HG03025 (cell line): ENCODE results near the gene RPL32.
"Not testable (repeated sequence)": the region's sequence is repeated elsewhere in the genome, so short reads cannot be mapped to it uniquely, and the experiment has no call there.

ENCODE experiments used
- ATAC-seq: cut with Tn5 transposase; IDR thresholded peaks from one replicate; pipeline ENCODE4 v1.9.1; 2021; ENCODE audit warnings: mild to moderate bottlenecking, moderate library complexity; ENCODE audit not compliant: unreplicated experiment, low FRiP score

RPL32 gene

DNA sequence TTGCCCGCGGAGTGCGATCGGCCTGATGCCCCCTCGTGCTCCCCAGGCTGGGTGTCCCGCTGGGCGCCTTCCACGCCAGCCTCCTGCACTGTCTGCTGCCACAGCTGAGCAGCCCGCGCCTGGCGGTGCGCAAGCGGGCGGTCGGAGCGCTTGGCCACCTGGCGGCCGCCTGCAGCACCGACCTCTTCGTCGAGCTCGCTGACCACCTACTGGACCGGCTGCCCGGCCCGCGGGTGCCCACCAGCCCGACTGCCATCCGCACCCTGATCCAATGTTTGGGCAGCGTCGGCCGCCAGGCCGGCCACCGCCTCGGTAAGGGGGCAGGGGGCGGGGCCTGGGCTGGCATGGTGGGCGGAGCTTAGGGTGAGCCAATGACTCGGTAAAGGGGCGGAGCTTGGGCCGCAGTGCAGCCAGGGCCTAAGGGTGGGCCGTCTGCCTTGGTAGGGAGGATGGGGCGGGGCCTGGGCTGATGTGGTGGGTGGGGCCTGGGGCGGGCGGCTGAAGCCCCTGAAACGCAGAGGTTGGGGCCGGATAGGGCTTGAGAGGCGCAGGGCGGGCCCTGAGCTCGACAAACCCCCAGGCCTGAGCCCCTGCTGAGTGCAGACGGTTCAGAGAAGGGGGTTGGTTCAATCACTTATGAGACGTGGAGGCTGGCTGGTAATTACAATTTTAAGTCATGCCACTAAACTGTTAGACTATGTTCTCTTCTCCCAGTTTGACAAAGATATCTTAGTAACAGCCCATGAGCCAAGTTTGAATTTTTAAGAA, 31.2 kb downstream of the RPL32 start:
- ATAC-seq: peak; percentile 97

DNA sequence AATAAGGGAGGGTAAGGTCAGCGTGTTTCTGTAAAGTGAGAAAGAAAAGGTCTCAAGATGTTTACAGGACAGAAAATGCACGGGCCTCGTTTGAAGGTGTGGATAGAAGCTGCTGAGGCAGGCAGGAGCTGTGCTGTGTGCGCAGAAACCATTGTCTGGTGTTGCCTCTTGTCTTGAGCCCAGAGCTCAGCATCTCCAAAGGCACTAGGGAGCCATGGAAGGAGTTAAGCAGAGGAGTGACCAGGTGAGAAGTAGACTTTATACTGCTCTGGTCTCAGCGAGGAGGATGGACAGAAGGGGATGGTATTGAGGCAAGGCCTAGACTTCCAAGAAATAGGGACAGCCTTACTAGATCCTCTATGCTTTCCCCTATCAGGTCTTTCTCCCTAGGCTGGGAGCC, 31.9 kb downstream of the RPL32 start:
- no peak for ATAC-seq

DNA sequence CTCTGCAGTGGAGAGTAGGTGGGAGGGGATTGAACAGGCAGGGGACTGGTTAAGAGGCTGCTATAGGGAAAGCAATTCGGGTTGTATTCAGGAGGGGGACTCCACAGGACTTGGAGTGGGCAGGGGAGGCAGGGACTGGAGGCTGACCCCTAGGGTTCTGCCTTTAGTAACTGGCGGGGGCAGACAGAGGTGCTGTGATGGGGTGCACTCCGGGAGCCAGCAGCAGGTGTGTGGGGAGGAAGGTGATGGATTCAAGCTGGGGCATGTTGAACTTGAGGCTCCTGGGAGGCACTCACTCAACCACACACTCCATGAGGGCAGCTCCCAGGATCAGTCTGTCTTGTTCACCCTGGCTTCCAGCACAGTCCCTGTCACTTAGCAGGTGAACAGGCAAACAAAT, 32.4 kb downstream of the RPL32 start:
- no peak for ATAC-seq

DNA sequence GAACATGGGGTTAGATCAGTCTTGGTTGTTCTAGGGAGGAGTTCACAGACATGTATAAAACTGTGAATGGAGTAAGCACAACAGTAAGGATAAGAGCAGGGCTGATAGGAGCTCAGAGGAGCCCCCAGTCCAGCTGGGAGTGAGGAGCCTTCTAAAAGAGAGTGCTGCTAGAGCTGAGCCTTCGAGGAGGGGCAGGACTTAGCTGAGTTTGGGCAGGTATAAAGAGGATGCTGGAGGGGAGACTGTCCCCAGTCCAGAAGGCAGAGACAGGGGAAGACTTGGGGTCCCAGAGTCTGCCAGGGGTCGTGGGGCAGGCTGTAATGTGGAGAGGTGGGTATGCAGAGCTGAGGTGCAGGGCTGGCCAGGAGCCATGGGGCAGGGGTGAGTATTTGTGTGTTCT, 32.8 kb downstream of the RPL32 start:
- no peak for ATAC-seq

DNA sequence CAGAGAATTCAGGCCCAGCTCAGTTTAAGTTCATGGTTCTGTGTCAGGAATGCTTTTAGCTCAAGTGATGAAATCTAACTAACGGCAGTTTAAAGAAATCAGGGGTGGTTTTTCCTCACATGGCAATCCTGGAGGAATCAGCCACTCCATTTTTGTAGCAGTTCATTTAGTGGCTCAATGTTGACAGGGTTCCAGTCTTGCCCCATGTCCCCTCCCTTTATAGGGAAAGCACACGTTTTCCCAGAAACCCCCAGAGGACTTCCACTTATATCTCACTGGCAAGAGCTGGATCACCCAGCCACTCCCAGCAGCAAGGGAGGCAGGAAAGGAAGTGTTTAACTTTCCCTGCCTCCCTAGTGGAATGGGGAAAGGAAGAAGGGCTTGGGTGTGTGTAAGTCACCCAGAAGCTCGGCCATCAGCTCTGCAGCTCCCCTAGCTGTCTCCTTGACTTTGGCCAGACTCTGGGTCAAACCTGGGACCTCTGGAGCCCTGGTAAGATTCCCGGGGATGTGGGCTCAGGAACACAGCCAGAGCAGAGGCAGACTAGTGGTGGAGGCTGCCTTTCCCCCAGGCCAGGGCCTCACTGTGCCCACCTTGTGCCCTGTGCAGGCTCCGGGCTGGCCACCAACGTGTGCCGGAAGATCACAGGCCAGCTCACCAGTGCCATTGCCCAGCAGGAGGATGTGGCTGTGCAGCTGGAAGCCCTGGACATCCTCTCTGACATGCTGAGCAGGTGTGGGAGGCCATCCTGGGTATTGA, 33.6 kb downstream of the RPL32 start:
- ATAC-seq: no peak

DNA sequence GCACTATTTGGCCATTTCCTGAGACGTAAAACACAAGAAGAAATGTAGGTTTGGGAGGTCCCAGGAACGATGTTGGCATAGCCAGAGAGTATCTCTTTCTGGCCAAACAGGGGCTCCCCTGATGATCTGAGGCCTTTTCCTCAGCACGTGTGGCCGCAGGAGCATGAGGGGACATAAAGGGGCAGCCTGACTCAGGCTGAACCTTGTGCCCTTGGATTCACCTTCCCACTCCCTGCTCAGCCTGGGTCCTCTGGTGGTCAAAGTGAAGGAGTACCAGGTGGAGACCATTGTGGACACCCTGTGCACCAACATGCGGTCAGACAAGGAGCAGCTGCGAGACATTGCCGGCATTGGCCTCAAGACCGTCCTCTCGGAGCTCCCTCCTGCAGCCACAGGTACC, 34.3 kb downstream of the RPL32 start:
- no peak for ATAC-seq

DNA sequence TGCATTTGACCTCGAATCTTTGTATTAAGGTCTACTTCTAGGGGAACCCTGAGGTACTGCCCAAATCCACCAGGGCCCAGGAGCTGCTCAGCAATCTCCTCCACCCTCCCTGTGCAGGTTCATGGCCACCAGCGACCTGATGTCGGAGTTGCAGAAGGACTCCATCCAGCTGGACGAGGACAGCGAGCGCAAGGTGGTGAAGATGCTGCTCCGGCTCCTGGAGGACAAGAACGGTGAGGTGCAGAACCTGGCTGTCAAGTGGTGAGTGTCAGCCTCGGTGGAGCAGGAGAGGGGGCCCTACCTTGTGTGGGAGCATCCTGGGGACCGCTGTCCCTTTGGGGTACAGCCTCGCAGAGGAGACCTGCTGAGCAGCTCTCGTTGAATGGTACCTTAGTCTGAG, 38.0 kb downstream of the RPL32 start:
- no peak for ATAC-seq

DNA sequence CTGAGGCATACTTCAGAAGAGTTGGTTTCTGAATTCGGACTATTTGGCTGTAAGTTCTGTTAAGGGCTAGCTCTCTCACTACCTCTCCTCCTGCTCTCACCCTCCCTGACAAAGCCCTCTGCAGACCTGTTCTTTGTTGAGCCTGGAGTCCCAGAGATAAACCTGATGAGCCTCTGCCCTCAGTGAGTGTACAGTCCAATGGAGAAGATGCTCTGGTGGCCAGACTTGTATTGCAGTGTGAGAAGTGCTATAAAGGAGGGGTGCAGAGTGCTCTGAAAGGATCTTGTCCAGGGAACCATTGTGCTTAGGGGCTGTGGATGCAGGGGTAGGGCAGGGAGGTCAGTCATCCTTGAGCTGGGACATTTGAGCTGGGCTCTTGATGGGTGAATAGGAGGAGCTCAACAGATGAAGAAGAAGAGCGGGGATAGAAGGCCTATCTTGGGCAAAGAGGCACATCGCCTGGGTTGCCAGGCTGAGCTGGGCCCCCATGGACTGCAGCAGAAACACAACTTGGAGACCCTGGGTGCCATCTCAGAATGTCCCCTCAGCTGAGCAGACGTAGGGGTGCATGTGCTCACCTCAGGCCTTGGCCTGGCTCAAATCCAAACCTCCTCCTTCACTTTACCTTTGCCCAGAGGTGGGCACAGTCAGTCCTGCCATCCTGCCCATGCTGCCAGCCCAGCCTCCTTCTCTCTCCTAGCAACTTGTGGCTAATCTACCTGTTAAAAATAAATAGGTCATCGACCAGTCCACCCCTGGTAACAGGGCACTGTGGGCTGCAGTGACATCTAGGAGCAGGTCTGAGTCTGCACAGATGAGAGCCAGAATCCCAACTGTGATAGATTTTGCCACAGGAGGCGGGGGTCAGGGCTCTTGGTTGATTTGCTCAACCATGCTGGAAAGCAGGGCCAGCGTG, 41.6 kb downstream of the RPL32 start:
- no peak for ATAC-seq

DNA sequence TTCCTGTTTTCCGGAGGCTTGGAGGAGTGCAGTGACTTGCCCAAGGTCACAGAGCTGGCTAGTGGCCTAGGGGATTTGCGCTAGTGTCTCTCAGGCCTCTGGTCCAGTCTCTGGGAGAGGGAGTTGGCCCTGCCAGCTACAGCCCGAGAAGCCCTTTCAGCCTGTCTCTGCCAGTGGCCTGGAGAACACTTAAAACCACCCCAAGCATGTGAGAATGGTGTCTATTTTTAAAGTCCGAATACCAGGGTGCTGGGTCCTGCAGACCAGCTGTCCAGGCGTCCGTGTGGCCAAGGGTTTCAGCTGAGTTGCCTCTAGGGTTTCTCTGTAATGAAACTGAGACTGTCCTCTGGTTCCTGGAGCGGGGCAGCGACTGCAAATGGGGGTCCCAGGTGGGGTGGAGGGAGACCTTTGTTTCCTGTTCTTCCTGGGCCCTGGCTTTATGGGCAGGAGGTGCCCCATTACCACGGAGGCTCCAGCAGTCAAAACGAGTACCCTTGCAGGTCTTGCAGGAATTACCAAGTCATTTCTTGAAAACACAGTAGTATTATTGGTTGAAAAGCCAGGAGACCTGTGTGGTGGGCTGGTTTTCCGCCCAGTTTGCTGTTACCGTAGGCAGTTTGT, 42.7 kb downstream of the RPL32 start:
- ATAC-seq: no peak

DNA sequence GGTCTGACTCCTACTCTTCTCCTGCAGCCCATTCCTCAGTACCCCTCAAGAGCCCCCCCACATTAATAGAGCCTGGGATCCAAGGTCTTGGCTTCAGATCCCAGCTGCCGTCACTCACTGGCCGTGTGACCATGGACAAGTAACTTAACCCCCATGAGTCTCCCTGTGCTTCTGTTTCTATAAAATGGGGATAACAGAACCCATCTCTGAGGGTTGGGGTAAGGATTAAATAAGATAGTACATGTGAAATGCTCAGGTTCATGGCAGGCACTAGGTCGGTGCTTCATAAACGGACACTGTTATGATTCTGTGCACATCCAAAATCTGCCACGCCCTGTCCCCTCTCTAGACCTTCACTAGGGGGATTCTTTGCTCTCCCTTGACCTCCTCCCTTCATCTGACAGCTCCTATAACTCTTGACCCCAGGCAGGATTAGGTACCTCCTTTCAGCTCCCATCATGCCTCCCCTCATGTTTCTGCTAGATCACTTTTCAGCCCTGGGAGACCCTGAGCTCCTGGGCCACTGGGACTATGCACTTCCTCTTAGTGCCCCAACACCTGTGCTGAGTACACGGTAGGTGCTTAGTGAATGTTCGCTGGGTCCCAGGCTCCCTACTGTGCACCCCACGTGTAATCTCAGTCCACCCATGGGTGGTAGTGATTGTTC, 43.3 kb downstream of the RPL32 start:
- ATAC-seq: no peak

DNA sequence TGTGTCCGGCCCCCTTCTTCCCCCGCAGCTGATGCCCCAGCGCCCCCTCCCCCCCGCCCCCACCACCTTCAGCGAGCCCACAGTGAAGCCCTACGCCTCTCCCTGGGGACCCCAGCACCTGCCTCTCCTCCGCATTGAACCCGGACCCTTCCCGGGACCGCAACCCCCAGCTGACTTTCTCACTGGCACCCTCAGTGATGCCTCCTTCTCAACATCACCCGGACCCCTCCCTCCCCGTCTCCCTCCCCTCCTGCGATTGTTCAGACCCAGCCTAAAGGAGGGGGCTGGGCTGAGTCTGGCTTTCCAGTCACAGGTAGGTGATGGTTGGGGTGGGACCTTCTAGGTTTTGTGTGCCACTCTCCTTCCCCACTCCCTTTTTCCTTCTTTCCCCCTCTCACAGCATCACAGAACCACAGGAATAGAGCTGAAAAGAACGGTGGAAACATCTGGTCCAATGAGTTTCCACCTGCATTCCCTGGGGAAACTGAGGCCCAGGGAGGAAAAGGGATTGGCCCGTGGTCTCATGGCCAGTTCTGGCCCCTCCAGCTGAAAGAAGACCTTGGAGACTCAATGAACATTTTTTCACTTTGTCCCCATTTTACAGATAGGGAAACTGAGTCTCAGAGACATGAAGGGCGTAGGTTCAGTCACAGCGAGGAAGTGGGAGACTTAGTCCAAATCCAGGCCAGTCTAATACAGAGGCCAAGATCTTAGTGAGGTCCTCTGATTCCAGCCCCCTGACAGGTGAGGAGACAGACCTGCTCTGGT, 44.1 kb downstream of the RPL32 start:
- no peak for ATAC-seq

DNA sequence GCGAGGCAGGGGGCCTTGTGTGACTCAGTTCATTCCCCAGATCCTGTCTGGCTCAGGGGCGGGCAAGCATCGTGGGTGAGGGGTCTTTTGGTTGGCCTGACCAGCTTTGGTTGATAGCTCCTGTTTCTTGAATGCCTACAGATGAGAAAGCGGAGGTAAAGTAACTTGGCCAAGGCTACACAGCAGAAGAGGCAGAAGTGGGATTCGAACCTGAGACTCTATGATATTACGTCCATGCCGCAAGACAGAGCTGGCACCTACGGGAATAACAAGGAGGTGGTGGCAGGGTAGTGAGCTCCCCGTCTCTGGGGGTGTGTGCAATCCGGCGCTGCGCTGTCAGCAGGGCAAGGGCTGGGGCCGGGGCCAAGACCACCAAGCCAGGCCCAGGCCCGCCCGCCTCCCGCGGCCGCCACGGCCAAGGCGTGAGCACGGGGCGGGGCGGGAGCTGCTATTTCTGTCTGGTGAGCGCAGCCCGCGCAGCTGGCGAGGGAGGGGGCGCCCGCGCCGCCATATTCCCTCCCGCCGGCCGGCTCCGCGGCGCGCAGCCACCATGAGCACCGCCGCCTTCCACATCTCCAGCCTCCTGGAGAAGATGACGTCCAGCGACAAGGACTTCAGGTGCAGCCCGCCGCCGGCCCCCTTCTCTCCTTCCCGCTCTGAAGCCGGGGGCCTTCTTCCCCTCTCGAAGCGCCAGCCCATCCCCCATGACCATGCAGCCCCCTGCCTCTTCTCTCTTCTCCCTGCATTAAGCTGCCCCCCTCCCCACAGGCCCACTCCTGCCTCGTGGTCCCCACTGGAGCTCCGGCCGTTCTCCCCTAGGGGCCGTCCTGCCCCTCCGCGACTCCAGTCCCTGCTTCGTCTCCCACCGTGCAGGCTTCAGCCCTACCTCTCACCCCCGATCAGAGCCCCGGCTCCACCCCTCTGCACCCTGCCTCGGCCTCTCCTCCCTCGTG, 44.9 kb downstream of the RPL32 start, which contains the start of gene CAND2:
Gene CAND2 (plus strand): TSS at position 510 of the 953 bp plus-strand sequence. CDS start 41 bp downstream, at position 551.
- ATAC-seq: no peak

DNA sequence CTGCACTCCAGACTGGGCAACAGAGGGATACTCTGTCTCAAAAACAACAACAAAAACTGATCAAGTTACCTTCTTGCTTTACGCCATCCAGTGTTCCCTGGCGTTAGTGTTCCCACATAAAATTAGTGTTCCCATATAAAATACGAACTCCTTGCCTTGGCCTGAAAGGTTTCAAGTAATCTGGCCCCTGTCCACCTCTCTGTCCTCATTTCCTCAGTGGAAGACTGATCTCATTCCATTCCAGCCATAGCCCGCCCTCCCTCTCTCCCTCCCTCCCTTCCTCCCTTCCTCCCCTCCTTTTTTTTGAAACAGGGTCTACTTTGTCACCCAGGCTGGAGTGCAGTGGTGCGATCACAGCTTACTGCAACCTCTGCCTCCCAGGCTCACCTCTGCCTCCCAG, 47.7 kb downstream of the RPL32 start:
- ATAC-seq: no peak

DNA sequence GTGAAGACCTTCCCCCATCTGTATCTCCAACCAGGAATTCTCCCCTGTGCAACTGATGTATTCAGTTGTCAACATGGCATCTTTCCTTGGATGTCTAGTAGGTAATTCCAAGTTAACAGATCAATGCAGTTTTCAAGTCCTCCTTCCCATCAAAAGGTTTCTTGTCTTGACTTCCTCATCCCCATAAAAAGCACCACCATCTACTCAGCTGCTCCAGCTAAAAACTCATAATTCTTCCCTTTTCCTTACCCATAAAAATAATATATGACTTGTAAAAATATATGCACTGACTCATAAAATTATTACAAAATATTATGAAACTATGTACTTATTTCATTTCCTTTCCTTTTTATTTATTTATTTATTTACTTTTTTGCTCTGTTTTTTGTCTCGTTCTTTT, 49.9 kb downstream of the RPL32 start:
- no peak for ATAC-seq

DNA sequence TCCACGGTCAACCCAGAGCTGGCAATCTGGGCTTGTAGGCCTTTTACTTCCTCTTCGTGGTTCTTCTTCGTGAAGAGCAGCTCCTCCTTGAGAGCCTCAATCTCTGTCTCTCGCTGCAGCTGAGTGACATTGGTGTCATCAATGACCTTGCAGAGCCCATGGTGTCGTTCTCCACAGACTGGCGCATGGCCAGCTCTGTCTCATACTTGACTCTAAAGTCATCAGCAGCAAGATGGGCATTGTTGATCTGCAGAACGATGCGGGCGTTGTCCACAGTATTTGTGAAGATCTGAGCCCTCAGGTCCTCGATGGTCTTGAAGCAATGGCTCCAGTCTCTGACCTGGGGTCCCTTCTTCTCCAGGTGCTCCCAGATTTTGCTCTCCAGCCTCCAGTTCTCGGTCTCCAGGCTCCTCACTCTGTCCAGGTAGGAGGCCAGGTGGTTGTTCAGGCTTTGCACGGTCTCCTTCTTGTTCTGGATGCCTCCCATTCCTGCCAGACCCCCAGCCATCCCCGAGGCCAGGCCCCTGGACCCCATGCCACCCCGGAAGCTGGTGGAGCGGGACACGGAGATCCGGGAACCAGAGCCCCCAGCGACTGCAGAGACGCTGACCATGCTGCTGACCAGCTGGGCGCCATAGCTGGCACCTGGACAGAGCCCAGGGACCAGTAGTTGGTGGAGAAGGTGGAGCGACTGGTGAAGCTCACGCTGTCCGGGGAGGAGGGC, 53.2 kb downstream of the RPL32 start:
- ATAC-seq: not testable (repeated sequence)

DNA sequence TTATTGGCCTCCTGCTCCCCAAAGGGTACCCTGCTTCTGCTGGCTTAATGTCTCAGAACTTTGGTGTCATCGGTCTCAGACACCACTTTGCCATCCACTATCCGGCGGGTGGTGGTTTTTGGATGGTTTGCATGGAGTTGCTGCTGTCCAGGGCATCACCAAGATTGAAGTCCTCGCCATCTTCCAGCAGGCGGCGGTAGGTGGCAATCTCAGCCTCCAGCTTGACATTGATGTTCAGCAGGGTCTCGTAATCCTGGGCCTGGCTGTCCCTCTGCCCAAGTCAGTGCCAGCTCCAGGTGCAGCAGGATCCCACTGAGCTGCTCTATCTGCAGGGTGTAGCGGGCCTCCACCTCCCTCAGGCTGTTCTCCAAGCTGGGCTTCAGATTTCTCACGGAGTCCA, 54.0 kb downstream of the RPL32 start:
- not testable (repeated sequence) for ATAC-seq

DNA sequence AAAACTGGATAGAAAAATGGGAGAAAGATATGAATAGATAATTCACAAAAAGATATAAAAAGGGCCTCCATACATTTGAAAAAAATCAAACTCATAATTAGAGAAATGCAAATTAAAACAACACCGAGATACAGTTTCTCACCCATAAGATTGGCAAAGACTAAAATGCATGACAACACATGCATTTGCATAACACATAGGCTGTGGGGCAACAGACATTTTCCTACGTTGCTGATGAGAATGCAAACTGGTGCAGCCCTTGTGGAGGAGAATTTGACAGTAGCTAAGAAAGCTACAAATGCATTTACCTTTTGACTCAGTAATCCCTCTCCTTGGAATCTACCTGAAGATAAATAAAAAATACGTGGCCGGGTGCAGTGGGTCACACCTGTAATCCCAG, 56.3 kb downstream of the RPL32 start:
- ATAC-seq: no peak
